ENCODE measurements around the gene ONECUT3. TPM values are rescaled to one million over a fixed set of nuclear protein-coding genes. Genes with fewer than 3 reads are reported as not detected.

The ONECUT3 gene
- polyA plus RNA-seq, 1 of the 3 experiments (the other 2 are of a cell fraction), result not detected

- H3F3A ChIP-seq (replicated peaks; ENCODE audit: insufficient read depth), result no peaks in the 10 kb centered on the region
- H4K20me1 ChIP-seq (ENCODE audit: insufficient read depth), result peaks cover 41% of the 10 kb centered on the region
- H3K9ac ChIP-seq, result no peak overlapping the region
- CTCF ChIA-PET, result interaction anchor here (0.9 to 4.2 kb wide), 6 partner anchors 11 to 210 kb away, joined by 3 to 20 read pairs (median 4); no protein-coding TSS in a partner anchor
- H3K27ac ChIP-seq (ENCODE audit: low read depth in 2 of 2, low read length in 1 of 2), result no peak overlapping the region
- H3K27me3 ChIP-seq (ENCODE audit: insufficient read depth), result peaks cover 86% of the 10 kb centered on the region
- no peak overlapping the region for H3K4me3 ChIP-seq (ENCODE audit: low read depth in 2 of 2, low read length in 1 of 2)
- WGBS (ENCODE audit: low lambda C conversion rate), result 8% methylated on average over 21 of the region's 43 CpGs
- no peaks in the 10 kb centered on the region for H3K79me2 ChIP-seq (ENCODE audit: insufficient read depth)
- H3K9me3 ChIP-seq, result no peaks in the 10 kb centered on the region
- no peaks in the 10 kb centered on the region for H3K36me3 ChIP-seq (replicated peaks in 1 of 2; ENCODE audit: control insufficient read depth in 1 of 2, insufficient read depth in 2 of 2, low read length in 1 of 2)
- TF ChIP-seq MEF2A (IDR thresholded peaks at IDR 0.05; ENCODE audit: borderline replicate concordance, low read depth) (no peak), CHD2 (IDR thresholded peaks at IDR 0.05; ENCODE audit: low read length, partially characterized antibody) (no peak), USF1 (IDR thresholded peaks at IDR 0.05; ENCODE audit: borderline replicate concordance, low read depth) (no peak), MXI1 (IDR thresholded peaks at IDR 0.05; ENCODE audit: low read depth, low read length) (no peak), RAD21 (IDR thresholded peaks at IDR 0.05; ENCODE audit: low read length) (no peak), GABPA (IDR thresholded peaks at IDR 0.05; ENCODE audit: low read depth) (no peak), NRF1 (IDR thresholded peaks at IDR 0.05; ENCODE audit: low read depth, low read length) (no peak)
- TF ChIP-seq, protein P1, sequence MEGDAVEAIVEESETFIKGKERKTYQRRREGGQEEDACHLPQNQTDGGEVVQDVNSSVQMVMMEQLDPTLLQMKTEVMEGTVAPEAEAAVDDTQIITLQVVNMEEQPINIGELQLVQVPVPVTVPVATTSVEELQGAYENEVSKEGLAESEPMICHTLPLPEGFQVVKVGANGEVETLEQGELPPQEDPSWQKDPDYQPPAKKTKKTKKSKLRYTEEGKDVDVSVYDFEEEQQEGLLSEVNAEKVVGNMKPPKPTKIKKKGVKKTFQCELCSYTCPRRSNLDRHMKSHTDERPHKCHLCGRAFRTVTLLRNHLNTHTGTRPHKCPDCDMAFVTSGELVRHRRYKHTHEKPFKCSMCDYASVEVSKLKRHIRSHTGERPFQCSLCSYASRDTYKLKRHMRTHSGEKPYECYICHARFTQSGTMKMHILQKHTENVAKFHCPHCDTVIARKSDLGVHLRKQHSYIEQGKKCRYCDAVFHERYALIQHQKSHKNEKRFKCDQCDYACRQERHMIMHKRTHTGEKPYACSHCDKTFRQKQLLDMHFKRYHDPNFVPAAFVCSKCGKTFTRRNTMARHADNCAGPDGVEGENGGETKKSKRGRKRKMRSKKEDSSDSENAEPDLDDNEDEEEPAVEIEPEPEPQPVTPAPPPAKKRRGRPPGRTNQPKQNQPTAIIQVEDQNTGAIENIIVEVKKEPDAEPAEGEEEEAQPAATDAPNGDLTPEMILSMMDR (IDR thresholded peaks at IDR 0.05), result no peak
- POLR2A ChIA-PET, result no interaction called here
- H3K4me2 ChIP-seq, result no peak overlapping the region
- no peak overlapping the region for H2AFZ ChIP-seq (ENCODE audit: low read depth)
- no peaks in the 10 kb centered on the region for H3K4me1 ChIP-seq (ENCODE audit: control insufficient read depth in 1 of 2, insufficient read depth in 2 of 2, low read depth in 1 of 2, low read length in 1 of 2)
- DNase-seq, result no peak
- H3K9me2 ChIP-seq, result no peaks in the 10 kb centered on the region
These were observed 2.3 kb downstream of the ONECUT3 start for GRCh38 chr19:1755467-1756171.

GRCh38 chr19:1756264-1756663 lies 3.0 kb downstream of the ONECUT3 start:
- no peaks in the 10 kb centered on the region for H3K9me2 ChIP-seq
- no peak for DNase-seq
- H4K20me1 ChIP-seq (ENCODE audit: insufficient read depth), result peaks cover 36% of the 10 kb centered on the region
- no peaks in the 10 kb centered on the region for H3K79me2 ChIP-seq (ENCODE audit: insufficient read depth)
- ChIA-PET POLR2A (no interaction called here), CTCF (interaction anchor here (0.9 to 4.2 kb wide), 3 partner anchors 10 to 84 kb away, joined by 4 to 20 read pairs (median 6); no protein-coding TSS in a partner anchor)
- no peaks in the 10 kb centered on the region for H3F3A ChIP-seq (replicated peaks; ENCODE audit: insufficient read depth)
- H3K36me3 ChIP-seq (replicated peaks in 1 of 2; ENCODE audit: control insufficient read depth in 1 of 2, insufficient read depth in 2 of 2, low read length in 1 of 2), result no peaks in the 10 kb centered on the region
- H2AFZ ChIP-seq (ENCODE audit: low read depth), result no peak overlapping the region
- peaks cover 86% of the 10 kb centered on the region for H3K27me3 ChIP-seq (ENCODE audit: insufficient read depth)
- WGBS (ENCODE audit: low lambda C conversion rate), result 11% methylated on average over 7 of the region's 20 CpGs
- no peaks in the 10 kb centered on the region for H3K9me3 ChIP-seq
- H3K4me2 ChIP-seq, result no peak overlapping the region
- H3K4me1 ChIP-seq (ENCODE audit: control insufficient read depth in 1 of 2, insufficient read depth in 2 of 2, low read depth in 1 of 2, low read length in 1 of 2), result no peaks in the 10 kb centered on the region
- no peak overlapping the region for H3K27ac ChIP-seq (ENCODE audit: low read depth in 2 of 2, low read length in 1 of 2)
- H3K4me3 ChIP-seq (ENCODE audit: low read depth in 2 of 2, low read length in 1 of 2), result no peak overlapping the region
- TF ChIP-seq EZH2phosphoT487 (IDR thresholded peaks at IDR 0.05; ENCODE audit: borderline replicate concordance, low read depth) (no peak), IRF3 (IDR thresholded peaks at IDR 0.05; ENCODE audit: low read depth, low read length) (no peak), NFIC (IDR thresholded peaks at IDR 0.05; ENCODE audit: borderline replicate concordance) (no peak)
- no peak overlapping the region for H3K9ac ChIP-seq
